Stimulated activated naive B cell treated with anti-CD40 and anti-IgM and Interleukin-4, amounts not matched to agents 10 μg/mL and 1 μg/mL and 100 μg/mL, for 72 hours (primary cell): ENCODE measurements around the gene GMEB2.

ENCODE experiments used
- ATAC-seq, 2 donors: fragments of 150-1000 bp; cut with Tn5 transposase; replicated peaks; 2 replicates each; pipeline ENCODE4 v1.10.0; 2021; ENCODE audit warnings: moderate library complexity in 1 of 2
- DNase-seq: peaks from one replicate; pipeline ENCODE4 v3.0.0; 2021
- H3K27ac Mint-ChIP-seq: one replicate; pipeline ENCODE4 v1.8.0; 2022; ENCODE audit warnings: mild to moderate bottlenecking, mixed read lengths
- H3K27me3 Mint-ChIP-seq, 2 donors: one replicate each; pipeline ENCODE4 v1.8.0; 2022; ENCODE audit warnings: mixed read lengths in 2 of 2
- H3K36me3 Mint-ChIP-seq, 2 donors: one replicate each; pipeline ENCODE4 v1.8.0; 2022; ENCODE audit warnings: mixed read lengths in 2 of 2, mild to moderate bottlenecking in 1 of 2
- H3K4me1 Mint-ChIP-seq, 2 donors: one replicate each; pipeline ENCODE4 v1.8.0; 2022; ENCODE audit warnings: mixed read lengths in 2 of 2, mild to moderate bottlenecking in 1 of 2
- H3K4me3 Mint-ChIP-seq, 2 donors: one replicate each; pipeline ENCODE4 v1.8.0; 2022; ENCODE audit warnings: mild to moderate bottlenecking in 2 of 2, mixed read lengths in 2 of 2, moderate library complexity in 1 of 2
- H3K9me3 Mint-ChIP-seq, 2 donors: one replicate each; pipeline ENCODE4 v1.8.0; 2022; ENCODE audit warnings: mixed read lengths in 2 of 2, mild to moderate bottlenecking in 1 of 2

The GMEB2 gene

GRCh38 chr20:63567386-63568169 lies 59.3 kb downstream of the GMEB2 start:
- H3K27ac Mint-ChIP-seq, result peak overlapping the region; percentile 92
- peak overlapping the region; percentile 75 to 78 for H3K4me3 Mint-ChIP-seq
- H3K36me3 Mint-ChIP-seq, result peaks cover 19 to 20% of the 10 kb centered on the region in 2 donors
- peaks cover 27 to 32% of the 10 kb centered on the region in 2 donors for H3K4me1 Mint-ChIP-seq
- no peaks in the 10 kb centered on the region for H3K27me3 Mint-ChIP-seq
- DNase-seq (peak; percentile 66), ATAC-seq (peak; percentile 89 to 90)
- no peaks in the 10 kb centered on the region for H3K9me3 Mint-ChIP-seq

GRCh38 chr20:63567136-63567385 lies 59.8 kb downstream of the GMEB2 start:
- DNase-seq (no peak), ATAC-seq (peak; percentile 1 to 14)
- H3K9me3 Mint-ChIP-seq, result no peaks in the 10 kb centered on the region
- H3K4me3 Mint-ChIP-seq, result peak overlapping the region; percentile 10 to 78
- peak overlapping the region; percentile 71 for H3K27ac Mint-ChIP-seq
- peaks cover 27 to 32% of the 10 kb centered on the region in 2 donors for H3K4me1 Mint-ChIP-seq
- peaks cover 19 to 20% of the 10 kb centered on the region in 2 donors for H3K36me3 Mint-ChIP-seq
- H3K27me3 Mint-ChIP-seq, result no peaks in the 10 kb centered on the region

- no peak overlapping the region for H3K4me3 Mint-ChIP-seq
- ATAC-seq (no peak), DNase-seq (no peak)
- no peaks in the 10 kb centered on the region for H3K9me3 Mint-ChIP-seq
- H3K4me1 Mint-ChIP-seq, result peaks cover 27 to 32% of the 10 kb centered on the region in 2 donors
- no peak overlapping the region for H3K27ac Mint-ChIP-seq
- H3K36me3 Mint-ChIP-seq, result peaks cover 22% of the 10 kb centered on the region in 2 donors
- H3K27me3 Mint-ChIP-seq, result no peaks in the 10 kb centered on the region
Observed at GRCh38 chr20:63566395-63567135, 60.3 kb downstream of the GMEB2 start.

GRCh38 chr20:63565699-63566335 lies 61.1 kb downstream of the GMEB2 start:
- Mint-ChIP-seq H3K4me3 (no peak overlapping the region), H3K27ac (no peak overlapping the region), H3K27me3 (no peaks in the 10 kb centered on the region)

GRCh38 chr20:63565021-63565698 lies 61.7 kb downstream of the GMEB2 start:
- H3K27me3 Mint-ChIP-seq, result no peaks in the 10 kb centered on the region
- ATAC-seq, result no peak
- peaks cover 31 to 34% of the 10 kb centered on the region in 2 donors for H3K36me3 Mint-ChIP-seq
- peaks cover 30 to 36% of the 10 kb centered on the region in 2 donors for H3K4me1 Mint-ChIP-seq
- no peak for DNase-seq
- H3K4me3 Mint-ChIP-seq, result no peak overlapping the region
- no peak overlapping the region for H3K27ac Mint-ChIP-seq
- no peaks in the 10 kb centered on the region for H3K9me3 Mint-ChIP-seq

More at GRCh38 chr20:63565699-63566335, 61.1 kb downstream of the GMEB2 start:
- Mint-ChIP-seq H3K4me1 (peaks cover 27 to 32% of the 10 kb centered on the region in 2 donors), H3K36me3 (peaks cover 26 to 29% of the 10 kb centered on the region in 2 donors), H3K9me3 (no peaks in the 10 kb centered on the region)
- DNase-seq (no peak), ATAC-seq (no peak)

GRCh38 chr20:63564036-63564810 lies 62.7 kb downstream of the GMEB2 start:
- ATAC-seq (no peak), DNase-seq (no peak)
- Mint-ChIP-seq H3K9me3 (no peaks in the 10 kb centered on the region), H3K36me3 (peaks cover 34 to 37% of the 10 kb centered on the region in 2 donors), H3K27ac (no peak overlapping the region), H3K4me1 (peaks cover 25 to 29% of the 10 kb centered on the region in 2 donors), H3K4me3 (no peak overlapping the region), H3K27me3 (no peaks in the 10 kb centered on the region)

GRCh38 chr20:63563225-63563935 lies 63.5 kb downstream of the GMEB2 start:
- Mint-ChIP-seq H3K9me3 (peaks cover 0 to 1% of the 10 kb centered on the region in 2 donors), H3K27ac (no peak overlapping the region), H3K4me1 (peaks cover 21% of the 10 kb centered on the region in 2 donors), H3K27me3 (no peaks in the 10 kb centered on the region), H3K36me3 (peaks cover 40 to 44% of the 10 kb centered on the region in 2 donors), H3K4me3 (no peak overlapping the region)
- DNase-seq (no peak), ATAC-seq (no peak)

GRCh38 chr20:63562461-63563224 lies 64.3 kb downstream of the GMEB2 start:
- Mint-ChIP-seq H3K36me3 (peaks cover 40 to 44% of the 10 kb centered on the region in 2 donors), H3K27ac (no peak overlapping the region), H3K4me1 (peaks cover 13% of the 10 kb centered on the region in 2 donors), H3K27me3 (no peaks in the 10 kb centered on the region), H3K4me3 (no peak overlapping the region), H3K9me3 (peaks cover 0 to 1% of the 10 kb centered on the region in 2 donors)
- no peak for DNase-seq
- ATAC-seq, result no peak

GRCh38 chr20:63561624-63562396 lies 65.1 kb downstream of the GMEB2 start:
- Mint-ChIP-seq H3K36me3 (peaks cover 36 to 43% of the 10 kb centered on the region in 2 donors), H3K4me3 (no peak overlapping the region), H3K9me3 (peaks cover 0 to 1% of the 10 kb centered on the region in 2 donors), H3K4me1 (peaks cover 5 to 10% of the 10 kb centered on the region in 2 donors), H3K27ac (no peak overlapping the region), H3K27me3 (no peaks in the 10 kb centered on the region)
- DNase-seq, result no peak
- no peak for ATAC-seq

- H3K36me3 Mint-ChIP-seq, result peaks cover 35 to 42% of the 10 kb centered on the region in 2 donors
- peaks cover 0 to 1% of the 10 kb centered on the region in 2 donors for H3K9me3 Mint-ChIP-seq
- no peak overlapping the region for H3K4me3 Mint-ChIP-seq
- DNase-seq, result no peak
- no peak for ATAC-seq
- H3K4me1 Mint-ChIP-seq, result peaks cover 8 to 10% of the 10 kb centered on the region in 2 donors
- no peak overlapping the region for H3K27ac Mint-ChIP-seq
- no peaks in the 10 kb centered on the region for H3K27me3 Mint-ChIP-seq
Observed at GRCh38 chr20:63560856-63561609, 65.9 kb downstream of the GMEB2 start.

- Mint-ChIP-seq H3K36me3 (peaks cover 29 to 36% of the 10 kb centered on the region in 2 donors), H3K9me3 (peaks cover 0 to 1% of the 10 kb centered on the region in 2 donors), H3K27me3 (no peaks in the 10 kb centered on the region), H3K4me1 (peaks cover 8 to 14% of the 10 kb centered on the region in 2 donors), H3K4me3 (no peak overlapping the region), H3K27ac (no peak overlapping the region)
- no peak for ATAC-seq
- no peak for DNase-seq
Observed at GRCh38 chr20:63560333-63560805, 66.5 kb downstream of the GMEB2 start.
